ENCODE measurements around the gene ZNF322.

Gene ZNF322

DNA sequence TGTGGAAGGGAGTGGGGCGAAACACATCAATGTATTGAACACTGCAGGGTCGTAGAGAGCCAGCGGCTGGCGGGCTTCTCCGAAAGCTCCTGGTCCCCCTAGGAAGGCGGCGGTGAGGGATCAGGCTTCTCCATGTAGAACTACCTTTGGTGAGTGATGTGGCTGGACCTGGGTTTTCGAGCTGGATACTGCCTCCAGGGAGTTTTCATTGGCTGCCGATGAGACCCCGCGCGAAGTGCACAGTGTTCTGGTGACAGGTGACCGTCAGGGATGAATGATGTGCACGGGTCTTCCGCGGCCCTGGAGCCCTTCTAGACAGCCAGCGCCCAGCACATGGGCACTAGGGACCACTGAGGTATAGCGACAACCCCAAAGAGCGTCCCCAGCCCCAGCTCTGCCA, 46.3 kb downstream of the ZNF322 start:
- no peak for DNase-seq

GRCh38 chr6:26611599-26611998, 47.9 kb downstream of the ZNF322 start:
- DNase-seq: no peak

DNA sequence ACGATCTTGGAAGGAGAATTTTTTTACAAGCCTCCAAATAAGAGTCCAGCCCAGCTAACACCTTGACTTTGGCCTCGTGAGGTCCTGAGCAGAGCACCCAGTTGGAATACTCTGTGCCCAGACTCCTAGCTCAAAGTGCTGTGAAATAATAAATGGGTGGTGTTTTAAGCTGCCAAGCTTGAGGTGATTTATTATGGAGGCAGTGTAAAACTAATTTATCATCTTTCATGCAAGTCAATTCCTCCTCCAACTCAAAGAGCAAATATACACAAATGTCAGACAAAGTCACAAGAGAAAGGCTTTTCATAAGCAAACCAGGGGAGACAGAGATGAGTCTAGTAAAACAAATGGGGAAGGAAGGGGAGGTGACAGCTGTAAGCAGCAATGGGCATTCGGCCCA, 50.1 kb downstream of the ZNF322 start:
- no peak for DNase-seq

GRCh38 chr6:26607434-26608230, 51.9 kb downstream of the ZNF322 start:
- peak; percentile 50 to 75 for DNase-seq

GRCh38 chr6:26604797-26605196, 54.7 kb downstream of the ZNF322 start:
- no peak for DNase-seq

- no peak for DNase-seq
Observed at GRCh38 chr6:26604026-26604425, 55.5 kb downstream of the ZNF322 start.

DNA sequence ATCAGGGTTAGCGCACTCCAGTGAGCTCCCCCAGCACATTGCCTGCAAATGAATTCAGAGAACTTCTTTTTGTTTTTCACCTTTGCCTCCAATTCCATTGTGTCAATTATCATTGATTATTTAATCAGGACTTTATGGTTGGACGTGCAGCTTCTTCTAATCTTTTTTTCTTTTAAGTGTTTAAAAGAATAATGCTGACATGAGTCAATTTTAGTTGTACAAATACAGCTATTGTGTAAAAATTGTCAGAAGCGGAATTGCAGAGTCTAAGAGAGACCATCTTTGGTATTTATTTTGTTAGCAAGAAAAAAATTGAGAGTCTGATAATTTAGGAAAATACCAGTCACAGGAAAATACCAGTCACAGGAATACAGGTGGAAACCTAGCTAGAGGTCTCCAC, 57.3 kb downstream of the ZNF322 start:
- no peak for DNase-seq

DNA sequence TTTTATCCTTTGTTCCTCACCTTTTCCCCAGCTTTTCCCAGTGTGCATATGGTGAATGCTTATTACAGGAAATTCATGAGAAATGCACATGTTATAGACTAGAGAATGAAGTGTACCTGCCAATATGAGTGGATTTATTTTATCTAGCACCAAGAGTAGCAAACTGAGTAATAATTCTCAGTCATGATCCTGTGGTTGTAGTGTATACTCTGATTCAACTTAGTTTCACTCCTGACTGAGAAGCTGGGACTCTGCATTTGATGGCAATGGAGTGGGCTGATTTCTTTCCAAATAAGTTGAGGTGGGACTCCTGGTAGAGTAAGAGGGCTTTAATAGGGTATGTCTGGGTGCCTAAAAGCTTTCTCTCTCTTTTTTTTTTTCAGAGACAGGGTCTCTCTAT, 58.8 kb downstream of the ZNF322 start:
- DNase-seq: no peak

DNA sequence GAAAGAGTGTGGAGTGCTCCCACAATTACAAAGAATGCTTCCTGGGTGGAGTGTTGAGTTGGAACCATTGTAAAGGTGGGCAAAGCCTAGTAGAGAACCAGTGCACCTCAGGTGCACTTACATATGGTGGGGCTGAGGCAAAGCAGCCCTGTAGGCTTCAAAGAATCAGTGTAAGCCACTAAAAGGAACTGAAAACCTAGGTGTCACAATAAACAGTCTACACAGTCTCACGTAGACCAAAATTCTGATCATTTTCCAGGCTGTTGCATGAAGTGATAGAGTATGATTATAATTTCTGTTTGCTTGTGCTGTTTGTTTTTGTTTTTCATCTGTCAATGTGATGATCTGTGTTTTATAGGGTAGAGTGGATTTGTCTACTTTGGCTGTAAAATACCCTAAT, 60.0 kb downstream of the ZNF322 start:
- DNase-seq: no peak

GRCh38 chr6:26599134-26599533, 60.4 kb downstream of the ZNF322 start:
- no peak for DNase-seq

DNA sequence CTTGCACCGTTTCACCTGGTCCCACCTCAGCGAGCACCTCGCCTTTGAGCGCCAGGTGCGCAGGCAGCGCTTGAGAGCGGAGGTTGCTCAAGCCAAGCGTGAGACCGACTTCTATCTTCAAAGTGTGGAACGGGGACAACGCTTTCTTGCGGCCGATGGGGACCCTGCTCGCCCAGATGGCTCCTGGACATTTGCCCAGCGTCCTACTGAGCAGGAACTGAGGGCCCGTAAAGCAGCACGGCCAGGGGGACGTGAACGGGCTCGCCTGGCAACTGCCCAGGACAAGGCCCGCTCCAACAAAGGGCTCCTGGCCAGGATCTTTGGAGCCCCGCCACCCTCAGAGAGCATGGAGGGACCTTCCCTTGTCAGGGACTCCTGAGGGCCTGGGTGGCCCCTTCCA, 61.3 kb downstream of the ZNF322 start:
- DNase-seq: no peak

DNA sequence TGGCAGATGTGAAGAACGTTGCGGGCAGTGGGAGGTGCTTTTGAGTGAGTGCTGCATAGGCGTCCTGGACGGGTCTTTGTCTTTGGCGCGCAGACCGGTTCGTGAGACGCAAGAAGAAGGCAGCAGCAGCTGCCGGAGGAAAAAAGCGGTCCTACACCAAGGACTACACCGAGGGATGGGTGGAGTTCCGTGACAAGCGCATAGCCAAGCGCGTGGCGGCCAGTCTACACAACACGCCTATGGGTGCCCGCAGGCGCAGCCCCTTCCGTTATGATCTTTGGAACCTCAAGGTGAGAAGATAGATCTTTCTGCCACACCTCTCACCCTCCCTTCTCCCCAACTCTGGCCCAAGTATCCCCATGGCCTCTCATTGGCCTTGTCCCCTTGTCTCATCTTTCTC, 61.7 kb downstream of the ZNF322 start:
- DNase-seq: no peak

DNA sequence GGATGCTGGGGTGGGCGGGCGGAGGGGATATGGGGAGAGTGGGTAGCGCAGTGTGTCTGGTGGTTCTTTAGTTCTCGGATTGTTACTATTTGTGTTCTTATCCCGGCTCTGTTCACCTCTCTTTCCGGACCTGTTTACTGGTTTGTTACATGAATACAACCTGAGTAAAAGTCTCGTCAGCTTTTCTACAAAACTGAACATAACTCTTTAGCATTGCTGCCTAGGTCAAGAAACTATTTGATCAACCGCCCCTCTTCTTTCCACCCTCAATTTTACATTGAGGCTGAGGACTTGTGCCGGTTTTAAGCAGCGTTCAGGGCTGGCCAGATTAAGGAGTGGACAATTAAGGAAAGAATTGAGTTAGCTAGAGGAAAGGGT, 62.2 kb downstream of the ZNF322 start:
- no peak for DNase-seq

- DNase-seq: peak; percentile 98 to 99
Observed at GRCh38 chr6:26596579-26597388, 62.8 kb downstream of the ZNF322 start, which contains the start of gene ABT1. ABT1 (plus strand) TSS chr6:26596953; CDS start chr6:26596983, 30 bp downstream.

DNA sequence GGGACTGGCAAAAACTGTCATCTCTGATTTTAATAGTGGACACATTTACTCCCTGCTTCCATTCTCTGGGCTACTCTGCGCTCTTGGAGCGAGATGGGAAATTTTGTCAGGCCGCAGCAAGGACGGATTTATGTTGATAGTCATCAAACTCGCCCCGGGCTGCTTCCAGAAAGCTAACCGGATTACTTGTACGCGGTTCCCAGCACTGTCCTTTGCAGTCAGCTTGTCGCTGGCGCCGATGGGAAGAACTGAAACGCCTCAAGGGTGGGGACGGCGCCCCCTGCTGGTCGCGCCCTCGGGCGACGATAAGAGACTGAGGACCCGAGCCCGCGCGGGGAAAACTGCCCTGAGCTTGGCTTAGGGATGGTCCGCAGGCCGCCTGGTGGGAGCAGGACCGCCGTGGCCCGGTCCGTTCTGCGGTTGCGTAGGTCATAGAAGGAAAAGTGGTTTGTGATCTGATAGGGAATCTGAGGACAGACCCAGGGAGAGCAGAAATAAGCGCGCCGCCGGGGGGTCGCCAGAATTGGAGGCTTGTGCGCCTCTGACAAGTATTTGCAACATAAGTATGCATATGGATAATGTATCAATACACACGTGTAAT, 63.8 kb downstream of the ZNF322 start:
- DNase-seq: peak; percentile 85 to 97

DNA sequence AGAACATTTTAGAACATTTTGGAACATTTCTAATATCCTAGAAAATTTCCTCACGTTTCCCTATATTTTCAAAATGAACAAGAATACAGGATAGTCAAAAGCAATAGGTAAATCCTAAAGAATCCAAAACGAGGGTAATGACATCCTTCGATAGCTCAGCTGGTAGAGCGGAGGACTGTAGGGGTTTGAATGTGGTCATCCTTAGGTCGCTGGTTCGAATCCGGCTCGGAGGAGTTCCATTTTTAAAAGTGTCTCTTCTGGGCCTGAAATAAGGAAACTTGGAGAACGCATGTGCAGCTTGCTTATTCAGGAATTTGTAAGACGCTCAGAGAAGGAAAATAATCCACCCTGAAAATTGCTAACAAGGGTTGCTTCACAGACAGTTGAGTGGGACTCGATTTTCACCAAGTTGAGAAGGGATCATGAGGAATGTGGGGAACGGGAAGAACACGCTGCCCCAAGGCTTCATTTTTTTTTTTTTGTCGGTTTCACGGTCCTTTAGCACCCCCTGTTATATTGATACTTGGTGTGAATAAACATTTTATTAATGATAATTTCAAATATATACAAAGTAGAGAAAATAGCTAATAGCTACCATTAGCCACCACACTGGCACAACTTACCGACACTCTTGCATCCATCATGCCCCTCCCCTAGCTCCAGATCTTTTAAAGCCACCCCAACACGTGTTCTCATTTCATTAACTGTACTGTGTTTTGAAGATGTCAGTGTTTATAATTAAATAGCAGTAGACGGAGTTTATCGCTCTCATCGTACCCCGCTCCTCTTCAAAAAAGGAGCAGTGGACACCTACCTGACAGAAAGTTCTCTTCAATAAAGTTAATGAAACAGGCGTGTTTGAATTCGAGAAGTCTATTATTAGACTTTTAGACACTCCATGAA, 64.6 kb downstream of the ZNF322 start:
- peak; percentile 31 to 35 for DNase-seq

- DNase-seq: no peak
Observed at GRCh38 chr6:26594131-26594498, 65.4 kb downstream of the ZNF322 start.

DNA sequence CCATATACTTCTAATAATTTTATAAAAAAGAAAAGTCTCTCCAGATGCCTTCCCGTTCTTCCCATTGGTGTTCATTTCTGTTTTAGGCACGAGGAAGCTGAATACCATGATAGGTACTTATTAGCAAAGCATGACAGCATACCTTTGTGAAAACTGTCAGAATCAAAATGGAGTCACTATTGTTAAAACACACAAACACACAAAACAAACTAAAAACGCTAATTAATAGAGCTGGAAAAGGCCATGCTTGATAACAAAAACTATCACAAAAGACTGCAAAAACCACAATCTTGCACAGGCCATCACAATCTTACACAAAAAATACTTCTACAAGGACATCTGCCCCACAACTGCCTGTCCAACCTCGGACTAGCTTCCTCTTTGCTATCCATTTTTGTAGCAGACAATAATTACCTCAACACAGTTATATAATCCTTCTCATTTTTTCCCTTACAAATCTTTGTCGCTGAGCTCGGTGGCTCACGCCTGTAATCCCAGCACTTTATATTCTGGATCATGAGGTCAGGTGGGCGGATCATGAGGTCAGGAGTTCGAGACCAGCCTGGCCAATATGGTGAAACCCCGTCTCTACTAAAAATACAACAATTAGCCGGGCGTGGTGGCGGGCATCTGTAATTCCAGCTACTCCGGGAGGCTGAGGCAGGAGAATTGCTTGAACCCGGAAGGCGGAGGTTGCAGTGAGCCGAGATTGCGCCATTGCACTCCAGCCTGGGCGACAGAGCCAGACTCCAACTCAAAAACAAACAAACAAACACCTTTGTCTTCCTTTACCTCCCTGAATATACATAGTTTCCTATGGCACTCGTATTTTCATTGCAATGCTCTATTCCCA, 66.0 kb downstream of the ZNF322 start:
- DNase-seq: no peak

GRCh38 chr6:26592649-26593048, 66.9 kb downstream of the ZNF322 start:
- DNase-seq: no peak

DNA sequence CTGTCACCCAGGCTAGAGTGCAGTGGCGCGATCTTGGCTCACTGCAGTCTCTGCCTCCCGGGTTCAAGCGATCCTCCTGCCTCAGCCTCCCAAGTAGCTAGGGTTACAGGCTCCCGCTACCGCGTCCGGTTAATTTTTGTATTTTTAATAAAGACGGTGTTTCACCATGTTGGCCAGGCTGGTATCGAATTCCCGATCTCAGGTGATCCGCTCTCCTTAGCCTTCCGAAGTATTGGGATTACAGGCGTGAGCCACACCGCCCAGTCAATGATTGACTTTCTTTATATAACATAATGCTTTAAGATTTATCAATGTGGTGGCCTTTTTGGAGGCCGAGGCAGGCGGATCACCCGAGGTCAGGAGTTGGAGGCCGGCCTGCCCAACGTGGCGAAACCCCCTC, 70.6 kb downstream of the ZNF322 start:
- no peak for DNase-seq

Measured in NCI-H526 (cell line).